CD4-positive, alpha-beta T cell treated with Interferon alpha-2 for 1 hour (primary cell): ENCODE measurements around the gene DDX39B.
A peak's percentile ranks its signal among the peaks of the same experiment; 100 is the strongest.

Source experiments
- DNase-seq, 2 donors: peaks; one replicate each; pipeline ENCODE4 v3.0.0-alpha.2; 2020 to 2022

The DDX39B gene

GRCh38 chr6:31575335-31575901 lies 33.6 kb upstream of the DDX39B start, which contains the start of gene TNF:
TSS of gene TNF (plus strand) at chr6:31575565. CDS start at chr6:31575742, 177 bp downstream.
- DNase-seq, result peak; percentile 88 to 94

GRCh38 chr6:31574106-31575061 lies 32.6 kb upstream of the DDX39B start:
- DNase-seq, result no peak

DNA sequence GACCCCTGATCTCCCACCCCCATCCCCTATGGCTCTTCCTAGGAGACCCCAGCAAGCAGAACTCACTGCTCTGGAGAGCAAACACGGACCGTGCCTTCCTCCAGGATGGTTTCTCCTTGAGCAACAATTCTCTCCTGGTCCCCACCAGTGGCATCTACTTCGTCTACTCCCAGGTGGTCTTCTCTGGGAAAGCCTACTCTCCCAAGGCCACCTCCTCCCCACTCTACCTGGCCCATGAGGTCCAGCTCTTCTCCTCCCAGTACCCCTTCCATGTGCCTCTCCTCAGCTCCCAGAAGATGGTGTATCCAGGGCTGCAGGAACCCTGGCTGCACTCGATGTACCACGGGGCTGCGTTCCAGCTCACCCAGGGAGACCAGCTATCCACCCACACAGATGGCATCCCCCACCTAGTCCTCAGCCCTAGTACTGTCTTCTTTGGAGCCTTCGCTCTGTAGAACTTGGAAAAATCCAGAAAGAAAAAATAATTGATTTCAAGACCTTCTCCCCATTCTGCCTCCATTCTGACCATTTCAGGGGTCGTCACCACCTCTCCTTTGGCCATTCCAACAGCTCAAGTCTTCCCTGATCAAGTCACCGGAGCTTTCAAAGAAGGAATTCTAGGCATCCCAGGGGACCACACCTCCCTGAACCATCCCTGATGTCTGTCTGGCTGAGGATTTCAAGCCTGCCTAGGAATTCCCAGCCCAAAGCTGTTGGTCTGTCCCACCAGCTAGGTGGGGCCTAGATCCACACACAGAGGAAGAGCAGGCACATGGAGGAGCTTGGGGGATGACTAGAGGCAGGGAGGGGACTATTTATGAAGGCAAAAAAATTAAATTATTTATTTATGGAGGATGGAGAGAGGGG lies 31.7 kb upstream of the DDX39B start:
- no peak for DNase-seq

DNA sequence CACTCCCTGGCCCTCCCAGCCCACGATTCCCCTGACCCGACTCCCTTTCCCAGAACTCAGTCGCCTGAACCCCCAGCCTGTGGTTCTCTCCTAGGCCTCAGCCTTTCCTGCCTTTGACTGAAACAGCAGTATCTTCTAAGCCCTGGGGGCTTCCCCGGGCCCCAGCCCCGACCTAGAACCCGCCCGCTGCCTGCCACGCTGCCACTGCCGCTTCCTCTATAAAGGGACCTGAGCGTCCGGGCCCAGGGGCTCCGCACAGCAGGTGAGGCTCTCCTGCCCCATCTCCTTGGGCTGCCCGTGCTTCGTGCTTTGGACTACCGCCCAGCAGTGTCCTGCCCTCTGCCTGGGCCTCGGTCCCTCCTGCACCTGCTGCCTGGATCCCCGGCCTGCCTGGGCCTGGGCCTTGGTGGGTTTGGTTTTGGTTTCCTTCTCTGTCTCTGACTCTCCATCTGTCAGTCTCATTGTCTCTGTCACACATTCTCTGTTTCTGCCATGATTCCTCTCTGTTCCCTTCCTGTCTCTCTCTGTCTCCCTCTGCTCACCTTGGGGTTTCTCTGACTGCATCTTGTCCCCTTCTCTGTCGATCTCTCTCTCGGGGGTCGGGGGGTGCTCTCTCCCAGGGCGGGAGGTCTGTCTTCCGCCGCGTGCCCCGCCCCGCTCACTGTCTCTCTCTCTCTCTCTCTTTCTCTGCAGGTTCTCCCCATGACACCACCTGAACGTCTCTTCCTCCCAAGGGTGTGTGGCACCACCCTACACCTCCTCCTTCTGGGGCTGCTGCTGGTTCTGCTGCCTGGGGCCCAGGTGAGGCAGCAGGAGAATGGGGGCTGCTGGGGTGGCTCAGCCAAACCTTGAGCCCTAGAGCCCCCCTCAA lies 30.5 kb upstream of the DDX39B start, which contains the start of gene LTA:
LTA (plus strand) TSS at position 249 of the 871 bp plus-strand sequence; CDS start at position 703, 454 bp downstream.
- peak; percentile 78 to 89 for DNase-seq

DNA sequence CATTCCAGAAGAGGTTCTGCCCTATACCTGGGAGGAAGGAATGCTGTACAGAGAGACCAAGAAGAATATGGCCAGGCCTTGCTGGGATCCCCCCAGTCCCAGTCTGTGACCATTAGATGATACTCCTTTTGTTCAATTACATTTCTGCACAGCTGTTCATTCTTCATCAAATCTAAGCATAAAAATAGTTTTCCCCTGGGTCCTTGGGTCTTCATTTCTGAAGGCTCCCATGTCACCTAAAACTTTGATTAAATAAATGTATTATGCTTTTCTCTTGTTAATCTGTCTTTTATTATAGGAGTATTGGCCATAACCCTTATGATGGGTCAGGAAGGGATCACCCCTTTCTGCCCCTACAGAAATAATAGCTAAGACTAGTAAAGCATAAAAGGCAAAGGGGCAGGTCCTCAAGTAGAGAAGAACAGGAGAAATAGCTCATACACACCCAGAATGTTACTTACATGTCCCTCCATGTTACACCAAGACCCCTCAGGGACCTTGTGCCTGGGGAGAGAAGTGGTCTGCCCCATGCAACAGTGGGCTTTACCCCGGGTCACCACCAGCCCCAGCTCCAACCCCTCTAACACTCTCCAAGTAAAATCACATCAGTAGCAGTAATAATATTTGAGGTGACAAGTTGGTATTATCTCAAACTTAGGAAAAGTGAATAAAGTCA lies 28.2 kb upstream of the DDX39B start:
- DNase-seq, result no peak

- DNase-seq, result peak; percentile 81 to 89
Observed at GRCh38 chr6:31568537-31568961, 26.7 kb upstream of the DDX39B start.

DNA sequence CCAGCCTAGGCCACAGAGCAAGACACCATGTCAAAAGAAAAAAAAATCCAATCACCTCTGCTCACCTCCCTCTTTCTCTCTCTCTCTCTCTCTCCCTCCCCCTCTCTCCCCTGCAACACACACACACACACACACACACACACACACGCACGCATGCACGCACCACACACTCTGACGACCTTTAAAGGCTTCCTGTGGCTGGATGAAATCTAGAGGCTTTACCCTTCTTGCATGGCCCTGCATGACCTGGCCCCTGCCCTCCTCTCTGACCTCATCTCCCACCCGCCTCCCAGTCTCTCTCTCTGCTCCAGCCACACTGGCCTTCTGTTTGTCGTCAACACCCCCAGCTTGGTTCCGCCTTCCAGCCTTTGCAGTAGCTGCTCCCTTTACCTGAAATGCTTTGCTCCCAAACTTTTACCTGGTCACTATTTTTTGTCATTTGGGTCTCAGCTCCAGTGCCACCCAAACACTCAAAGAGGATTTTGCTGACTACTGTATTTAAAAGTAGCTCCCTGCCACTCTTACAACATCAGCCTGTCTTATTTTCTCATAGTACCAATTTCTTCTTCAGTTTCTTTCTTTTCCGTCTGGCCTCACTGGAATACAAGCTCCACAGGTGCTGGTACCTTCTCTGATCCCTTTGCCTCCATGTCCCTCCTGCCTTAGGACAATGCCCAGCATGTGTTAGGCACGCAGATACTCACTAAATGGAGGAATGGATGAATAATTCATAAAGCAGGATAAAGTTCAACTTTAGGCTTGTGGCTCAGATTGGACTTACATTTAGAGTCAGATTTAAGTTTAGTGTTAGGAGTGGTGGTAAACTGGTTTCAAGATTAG lies 25.9 kb upstream of the DDX39B start:
- peak in 1 of 2 donors; percentile 61 for DNase-seq

- no peak for DNase-seq
Observed at GRCh38 chr6:31560697-31561058, 18.9 kb upstream of the DDX39B start.

GRCh38 chr6:31559958-31560696 lies 18.3 kb upstream of the DDX39B start:
- DNase-seq, result peak; percentile 67 to 77

- no peak for DNase-seq
Observed at GRCh38 chr6:31559606-31559957, 17.8 kb upstream of the DDX39B start.

DNA sequence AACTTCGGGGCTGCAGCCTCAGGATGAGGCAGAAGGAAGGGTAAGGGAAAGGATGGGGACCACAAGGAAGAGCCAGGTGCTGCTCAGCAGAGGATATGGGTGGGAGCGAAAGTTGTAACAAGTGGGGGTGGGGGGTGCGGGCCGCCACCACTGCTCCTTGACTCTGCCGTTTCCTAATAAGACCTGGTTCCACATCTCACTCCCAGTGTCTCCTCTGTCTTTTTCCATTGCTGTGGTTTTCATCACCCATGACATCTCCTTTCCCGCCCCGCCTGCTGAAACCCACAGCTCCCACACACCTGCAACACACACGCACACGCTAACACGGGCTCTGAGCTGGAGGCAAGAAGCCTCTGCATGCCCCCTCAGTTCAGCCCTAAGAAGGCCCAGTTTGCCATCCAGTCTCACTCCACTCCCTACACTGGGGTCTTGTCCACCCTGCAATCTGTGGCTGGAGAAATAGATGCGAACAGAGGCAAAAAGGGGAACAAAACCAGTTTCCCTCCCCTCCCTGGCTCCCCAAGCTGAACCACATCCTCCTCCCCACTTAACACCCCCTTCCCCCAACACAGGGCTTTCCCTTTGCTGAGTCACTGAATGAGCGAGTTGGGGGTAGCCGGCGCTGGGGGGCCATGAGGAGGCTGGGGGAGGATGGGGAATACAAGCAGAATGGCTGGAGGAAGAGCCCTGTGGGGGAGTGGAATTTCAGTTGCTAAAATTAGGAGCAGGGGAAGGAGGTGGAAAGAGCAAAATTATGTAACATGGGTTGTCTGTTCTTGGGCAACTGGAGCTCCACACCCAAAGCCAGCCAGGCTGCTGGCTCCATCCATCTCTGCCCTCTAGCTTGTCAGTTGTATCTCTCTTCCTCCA lies 17.1 kb upstream of the DDX39B start:
- DNase-seq, result peak; percentile 74 to 78

DNA sequence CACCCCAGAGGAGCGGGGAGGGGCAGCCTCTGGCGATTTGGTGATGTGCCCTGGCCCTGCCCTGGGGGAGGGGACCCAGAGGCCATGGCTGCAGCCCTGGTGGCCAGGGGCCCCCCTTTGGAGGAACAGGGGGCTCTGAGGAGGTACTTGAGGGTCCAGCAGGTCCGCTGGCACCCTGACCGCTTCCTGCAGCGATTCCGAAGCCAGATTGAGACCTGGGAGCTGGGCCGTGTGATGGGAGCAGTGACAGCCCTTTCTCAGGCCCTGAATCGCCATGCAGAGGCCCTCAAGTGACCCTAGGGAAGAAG lies 16.5 kb upstream of the DDX39B start:
- no peak for DNase-seq

DNA sequence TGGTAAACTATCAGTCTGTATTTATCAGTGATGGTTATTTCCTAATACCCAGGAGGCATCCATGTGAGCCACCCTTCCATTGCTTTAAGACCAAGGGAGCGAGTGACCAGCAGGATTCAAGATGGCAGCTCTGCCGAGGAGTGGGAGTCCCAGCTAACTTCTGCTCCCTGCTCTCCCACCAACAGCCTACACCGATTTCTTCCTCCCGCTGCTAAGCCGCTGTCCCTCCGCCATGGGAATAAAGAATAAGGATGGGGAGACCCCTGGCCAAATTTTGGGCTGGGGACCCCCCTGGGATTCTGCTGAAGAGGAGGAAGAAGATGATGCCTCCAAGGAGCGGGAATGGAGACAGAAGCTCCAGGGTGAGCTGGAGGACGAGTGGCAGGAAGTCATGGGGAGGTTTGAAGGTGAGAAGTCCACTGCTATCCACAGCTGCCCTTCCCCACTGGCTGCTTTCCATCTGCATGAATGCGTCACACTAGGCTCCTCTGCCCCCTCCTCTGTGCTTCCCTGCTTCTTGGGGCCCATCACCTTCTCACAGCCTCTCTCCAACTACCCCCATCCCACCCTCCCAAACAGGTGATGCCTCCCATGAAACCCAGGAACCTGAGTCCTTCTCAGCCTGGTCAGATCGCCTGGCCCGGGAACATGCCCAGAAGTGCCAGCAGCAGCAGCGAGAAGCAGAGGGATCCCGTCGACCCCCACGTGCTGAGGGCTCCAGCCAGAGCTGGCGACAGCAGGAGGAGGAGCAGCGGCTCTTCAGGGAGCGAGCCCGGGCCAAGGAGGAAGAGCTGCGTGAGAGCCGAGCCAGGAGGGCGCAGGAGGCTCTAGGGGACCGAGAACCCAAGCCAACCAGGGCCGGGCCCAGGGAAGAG lies 15.9 kb upstream of the DDX39B start:
- no peak for DNase-seq

- DNase-seq, result no peak
Observed at GRCh38 chr6:31556307-31556706, 14.5 kb upstream of the DDX39B start.

- peak; percentile 77 to 79 for DNase-seq
Observed at GRCh38 chr6:31551371-31551770, 9.6 kb upstream of the DDX39B start.

DNA sequence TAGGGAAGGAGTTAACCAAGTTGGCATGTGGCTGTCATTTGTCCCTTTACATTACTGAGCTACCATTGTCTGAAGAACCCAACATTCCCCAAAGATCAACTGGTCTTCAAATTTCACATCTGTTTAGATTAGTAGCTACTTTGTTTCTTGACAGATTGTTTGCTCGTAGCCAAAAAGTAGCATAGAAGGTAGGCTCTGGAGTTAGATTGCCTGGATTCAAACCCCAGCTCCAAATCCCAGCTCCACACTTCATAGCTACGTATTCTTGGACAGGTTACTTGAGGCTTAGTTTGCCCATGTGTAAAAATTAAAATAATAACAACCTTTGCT lies 6.7 kb upstream of the DDX39B start:
- DNase-seq, result no peak

DNA sequence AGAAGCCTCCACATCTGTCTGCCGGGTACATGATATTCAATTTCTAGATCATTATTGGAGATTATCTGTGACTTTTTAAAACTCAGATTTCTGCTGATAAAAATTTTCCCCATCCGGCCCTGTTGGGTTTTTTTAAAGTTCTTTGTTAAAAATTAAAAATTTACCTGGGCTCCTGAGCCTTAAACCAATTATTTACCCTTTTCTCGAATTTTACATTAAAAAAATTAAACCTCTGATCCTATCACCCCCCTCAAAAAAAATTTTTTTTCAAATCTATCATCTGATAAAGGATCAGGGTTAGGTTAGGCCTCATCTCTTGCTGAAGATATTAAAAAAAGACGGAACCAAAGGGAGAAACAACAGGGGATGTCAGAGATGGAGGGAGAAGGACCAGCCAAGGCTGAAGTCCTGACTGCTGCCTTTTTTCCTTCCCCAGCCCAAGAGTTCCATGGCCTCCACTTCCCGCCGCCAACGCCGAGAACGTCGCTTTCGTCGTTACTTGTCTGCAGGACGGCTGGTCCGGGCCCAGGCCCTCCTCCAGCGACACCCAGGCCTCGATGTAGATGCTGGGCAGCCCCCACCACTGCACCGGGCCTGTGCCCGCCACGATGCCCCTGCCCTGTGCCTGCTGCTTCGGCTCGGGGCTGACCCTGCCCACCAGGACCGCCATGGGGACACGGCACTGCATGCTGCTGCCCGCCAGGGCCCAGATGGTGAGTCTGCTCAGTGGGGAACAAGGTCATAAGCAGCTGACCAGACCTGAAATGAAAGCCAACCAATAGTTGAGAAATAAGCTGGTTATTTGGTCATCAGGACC lies 6.1 kb upstream of the DDX39B start:
- no peak for DNase-seq
